A673 (cell line): Measurements from ENCODE around the gene SYTL3. TPM values are rescaled to one million over a fixed set of nuclear protein-coding genes. Genes with fewer than 3 reads are reported as not detected.

Experiments
- BruUV-seq: library from RNA; stranded (reverse); fragments of 400-500 nt; replicated peaks from 2 replicates; lab custom pipeline; 2021; lab: Mats Ljungman, UMichigan
- CTCF ChIA-PET: fragments of 300-600 bp; sonication (Branson Sonifier 250); formaldehyde crosslinking; loops from one replicate; lab custom pipeline; 2022; ENCODE audit warnings: antibody characterized with exemption; lab: Charles Lee
- POLR2A ChIA-PET: fragments of 300-600 bp; sonication (Branson Sonifier 250); formaldehyde crosslinking; loops from one replicate; lab custom pipeline; 2022; ENCODE audit warnings: antibody characterized with exemption; ENCODE audit not compliant: low non-redundant PET; lab: Charles Lee
- DNase-seq: peaks from one replicate; pipeline ENCODE4 v3.0.0-alpha.2; 2015; ENCODE audit warnings: low spot score
- H3K27ac ChIP-seq: fragments of 200-600 bp; sonication (generic); 2 replicates; pipeline ENCODE4 v1.5.1; 2016; ENCODE audit warnings: mixed run types, low read depth, mild to moderate bottlenecking, mixed read lengths, antibody characterized with exemption, low read length; ENCODE audit not compliant: poor library complexity, severe bottlenecking
- H3K27me3 ChIP-seq: fragments of 200-600 bp; sonication (generic); replicated peaks from 2 replicates; pipeline ENCODE4 v1.6.1; 2017; ENCODE audit warnings: mixed run types, low read depth, mild to moderate bottlenecking, mixed read lengths, antibody characterized with exemption, low read length; ENCODE audit not compliant: insufficient read depth, poor library complexity
- H3K36me3 ChIP-seq: fragments of 200-600 bp; sonication (generic); 2 replicates; pipeline ENCODE4 v1.6.1; 2016; ENCODE audit warnings: mixed run types, mild to moderate bottlenecking, mixed read lengths, antibody characterized with exemption, low read length; ENCODE audit not compliant: insufficient read depth, poor library complexity, severe bottlenecking
- H3K4me1 ChIP-seq: fragments of 200-600 bp; sonication (generic); 2 replicates; pipeline ENCODE4 v1.6.1; 2017; ENCODE audit warnings: mixed run types, mild to moderate bottlenecking, mixed read lengths, antibody characterized with exemption, low read length; ENCODE audit not compliant: insufficient read depth, poor library complexity, severe bottlenecking
- H3K4me3 ChIP-seq: fragments of 200-600 bp; sonication (generic); 2 replicates; pipeline ENCODE4 v1.5.1; 2016; ENCODE audit warnings: low read depth, mixed run types, mild to moderate bottlenecking, mixed read lengths, low read length; ENCODE audit not compliant: poor library complexity, severe bottlenecking
- H3K9me3 ChIP-seq: fragments of 200-600 bp; sonication (generic); 2 replicates; pipeline ENCODE4 v1.6.1; 2016; ENCODE audit warnings: mixed run types, low read depth, mild to moderate bottlenecking, mixed read lengths, antibody characterized with exemption, low read length; ENCODE audit not compliant: poor library complexity, severe bottlenecking
- CTCF ChIP-seq: fragments of 300-800, 200-600 bp; sonication (generic); conservative IDR thresholded peaks from 2 replicates; pipeline ENCODE4 v1.5.1; 2017; ENCODE audit warnings: low read depth, mild to moderate bottlenecking, antibody characterized with exemption, low read length, moderate library complexity, mixed read lengths
- EZH2 ChIP-seq: fragments of 200-600 bp; sonication (generic); IDR thresholded peaks from 2 replicates; pipeline ENCODE4 v1.6.1; 2017; ENCODE audit warnings: borderline replicate concordance, low read depth, mild to moderate bottlenecking, mixed read lengths, antibody characterized with exemption, low read length; ENCODE audit not compliant: poor library complexity, severe bottlenecking
- intact Hi-C: fragments of 100-400 bp; cut with micrococcal nuclease; formaldehyde crosslinking; loops from one replicate; pipeline ENCODE4 v1.10.0; 2022; ENCODE audit not compliant: unreplicated experiment
- total RNA-seq: library from RNA; stranded (reverse); gene quantifications from 2 replicates; pipeline ENCODE4 v1.2.3, GENCODE V29; 2021

The SYTL3 gene
- total RNA-seq, 1 experiment from 2014 or later, result 0.82 TPM

DNA sequence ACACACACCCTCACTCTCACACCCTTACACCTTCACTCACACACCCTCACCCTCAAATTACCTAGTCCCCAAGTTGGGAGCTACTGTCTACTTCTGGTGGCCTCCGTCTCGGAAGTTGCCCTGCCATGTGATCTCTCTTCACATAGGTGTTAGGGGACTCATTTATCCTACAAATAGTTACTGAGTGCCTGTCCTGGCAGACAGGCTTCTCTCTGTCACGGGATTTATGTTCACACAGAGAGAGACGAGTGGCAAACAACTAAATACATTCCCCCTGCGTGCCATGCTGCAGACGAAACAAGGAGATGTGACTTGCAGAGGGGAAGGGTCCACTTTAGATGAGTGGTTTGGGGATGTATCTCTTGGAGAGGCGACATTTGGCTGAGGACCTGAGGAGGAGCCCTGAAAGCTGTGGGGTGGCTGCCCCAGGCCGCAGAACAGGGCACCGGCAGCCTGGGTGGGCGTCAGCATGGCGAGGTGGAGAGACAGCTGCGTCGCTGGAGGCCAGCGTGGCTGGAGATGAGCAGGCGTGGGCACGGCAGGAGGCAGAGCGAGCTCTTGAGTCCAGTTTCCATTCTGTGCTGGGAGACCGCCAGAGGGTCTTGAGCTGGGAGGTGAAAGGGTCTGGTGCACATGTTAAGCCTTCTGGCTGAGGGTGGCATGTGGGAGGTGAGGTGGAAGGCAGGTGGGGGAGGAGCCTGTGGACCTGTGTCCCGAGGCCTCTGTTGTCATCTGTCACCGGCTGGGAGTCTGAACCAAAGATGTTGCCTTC lies 22.5 kb upstream of the SYTL3 start:
- no peaks in the 10 kb centered on the region for H3K9me3 ChIP-seq
- ChIA-PET CTCF (no interaction called here), POLR2A (no interaction called here)
- no peaks in the 10 kb centered on the region for H3K4me1 ChIP-seq
- no peak overlapping the region for H3K27ac ChIP-seq
- no TSS peak for BruUV-seq
- H3K27me3 ChIP-seq, result no peaks in the 10 kb centered on the region
- H3K4me3 ChIP-seq, result no peak overlapping the region
- no peak for DNase-seq
- peaks cover 25% of the 10 kb centered on the region for H3K36me3 ChIP-seq
- intact Hi-C loops, result no loop called here
- no peak for TF ChIP-seq CTCF
- TF ChIP-seq EZH2, result no peak

- no peaks in the 10 kb centered on the region for H3K27me3 ChIP-seq
- H3K36me3 ChIP-seq, result peaks cover 22% of the 10 kb centered on the region
Measured at GRCh38 chr6:158627940-158628211, 22.0 kb upstream of the SYTL3 start.

GRCh38 chr6:158628542-158628941 lies 21.3 kb upstream of the SYTL3 start:
- Histone ChIP-seq H3K4me1 (no peaks in the 10 kb centered on the region), H3K27ac (no peak overlapping the region), H3K36me3 (peaks cover 26% of the 10 kb centered on the region), H3K27me3 (no peaks in the 10 kb centered on the region), H3K9me3 (no peaks in the 10 kb centered on the region), H3K4me3 (no peak overlapping the region)
- ChIA-PET CTCF (no interaction called here), POLR2A (no interaction called here)
- DNase-seq, result no peak
- intact Hi-C loops, result no loop called here
- no TSS peak for BruUV-seq
- TF ChIP-seq CTCF (no peak), EZH2 (no peak)

More at GRCh38 chr6:158627940-158628211, 22.0 kb upstream of the SYTL3 start:
- ChIA-PET CTCF (no interaction called here), POLR2A (no interaction called here)
- Histone ChIP-seq H3K4me1 (no peaks in the 10 kb centered on the region), H3K27ac (no peak overlapping the region), H3K9me3 (no peaks in the 10 kb centered on the region), H3K4me3 (no peak overlapping the region)
- no TSS peak for BruUV-seq
- TF ChIP-seq CTCF (no peak), EZH2 (no peak)
- DNase-seq, result no peak
- intact Hi-C loops, result no loop called here
